Stimulated activated CD4-positive, alpha-beta T cell treated with anti-CD3 and anti-CD28 coated beads, Interleukin-2, amount 100 ng/mL, for 24 hours (primary cell): ENCODE measurements around the gene PRKAG2.

Experiments
- DNase-seq, 2 donors: peaks; one replicate each; pipeline ENCODE4 v3.0.0-alpha.2; 2020

Gene PRKAG2

DNA sequence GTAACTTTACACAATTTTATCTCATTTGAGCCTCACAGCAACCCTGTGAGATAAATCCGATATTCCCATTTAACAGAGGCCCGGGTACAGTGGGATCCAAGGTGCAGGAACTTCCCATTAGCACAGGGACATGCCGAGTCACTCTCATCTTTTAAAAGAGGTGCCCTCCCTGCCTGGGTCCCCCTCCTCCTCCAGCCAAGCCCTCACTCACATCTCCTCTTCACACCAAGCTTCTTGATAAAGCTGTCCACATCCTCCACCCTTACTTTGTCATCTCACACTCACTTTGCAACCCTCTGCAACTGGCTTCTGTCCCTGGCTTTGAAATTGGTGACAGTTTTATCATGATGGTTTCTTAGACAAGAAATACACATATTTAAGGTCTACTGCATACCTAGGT lies 212.6 kb downstream of the PRKAG2 start:
- DNase-seq, result no peak

DNA sequence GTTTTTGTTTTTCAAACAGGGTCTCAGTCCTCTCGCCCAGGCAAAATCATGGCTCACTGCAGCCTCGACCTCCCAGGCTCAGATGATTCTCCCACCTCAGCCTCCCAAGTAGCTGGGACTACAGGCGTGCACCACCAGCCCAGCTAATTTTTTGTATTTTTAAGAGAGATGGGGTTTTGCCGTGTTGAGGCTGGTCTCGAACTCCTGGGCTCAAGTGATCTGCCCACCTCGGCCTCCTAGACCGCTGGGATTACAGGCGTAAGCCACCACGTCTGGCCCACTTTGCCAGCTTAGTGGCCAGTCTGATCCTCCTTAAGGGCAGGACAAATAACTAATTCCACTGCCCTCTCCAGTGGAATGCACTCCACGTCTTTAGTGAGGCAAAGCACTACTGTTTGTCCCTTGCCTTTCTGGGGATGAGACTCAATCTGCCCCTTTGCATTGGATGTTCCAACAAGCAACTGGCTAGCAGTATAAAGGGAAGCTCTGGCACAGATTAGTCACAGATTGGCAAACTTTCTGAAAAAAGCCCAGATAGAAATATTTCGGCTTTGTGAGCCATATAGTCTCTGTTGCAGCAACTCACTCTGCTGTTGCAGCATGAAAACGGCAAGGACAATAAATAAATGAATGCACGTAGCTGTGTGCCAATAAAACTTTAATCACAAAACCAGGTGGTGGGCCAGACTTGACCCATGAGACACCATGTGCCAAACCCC lies 213.4 kb downstream of the PRKAG2 start:
- no peak for DNase-seq

DNA sequence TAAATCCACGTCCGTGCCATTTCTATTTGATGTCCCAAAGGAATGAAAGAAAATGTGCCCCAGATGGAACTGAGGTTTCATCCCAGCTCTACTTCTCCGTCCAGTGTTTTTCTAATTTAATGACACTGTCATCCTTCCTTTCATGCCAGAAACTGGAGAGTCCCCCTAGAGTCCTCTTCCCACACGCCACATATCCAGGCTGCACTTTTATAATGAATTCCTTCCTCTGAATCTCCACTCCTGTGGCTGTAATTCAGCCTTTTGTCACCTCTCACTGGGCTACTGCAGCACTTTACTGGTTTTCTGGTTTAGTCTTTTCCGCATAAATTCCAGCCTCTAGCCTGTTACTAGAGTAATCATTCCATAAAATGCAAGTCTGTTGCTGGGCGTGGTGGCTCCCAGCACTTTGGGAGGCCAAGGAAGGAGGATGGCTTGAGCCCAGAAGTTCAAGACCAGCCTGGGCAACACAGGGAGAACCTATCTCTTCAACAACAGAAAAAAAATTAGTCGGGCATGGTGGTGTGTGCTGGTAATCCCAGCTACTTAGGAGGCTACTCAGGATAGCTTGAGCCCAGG lies 214.6 kb downstream of the PRKAG2 start:
- DNase-seq, result no peak

DNA sequence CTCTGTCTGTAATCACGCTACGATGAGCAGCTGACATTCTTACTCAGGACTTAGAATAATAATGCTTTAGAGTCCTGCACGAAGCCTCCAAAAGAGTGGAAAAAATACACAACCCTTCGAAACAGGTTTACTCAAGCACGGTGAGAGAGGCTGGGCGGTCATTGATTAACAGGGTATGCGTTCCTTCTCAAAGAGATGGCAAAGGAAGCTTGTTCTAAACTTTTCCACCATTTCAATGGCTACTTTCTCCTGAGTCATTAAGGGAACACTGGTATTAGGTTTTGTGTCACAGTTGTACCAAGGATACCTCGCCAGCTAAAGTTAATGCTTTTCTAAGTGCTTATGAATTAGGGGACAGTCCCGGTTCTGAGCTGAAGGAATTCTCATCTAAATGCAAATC lies 215.3 kb downstream of the PRKAG2 start:
- no peak for DNase-seq

DNA sequence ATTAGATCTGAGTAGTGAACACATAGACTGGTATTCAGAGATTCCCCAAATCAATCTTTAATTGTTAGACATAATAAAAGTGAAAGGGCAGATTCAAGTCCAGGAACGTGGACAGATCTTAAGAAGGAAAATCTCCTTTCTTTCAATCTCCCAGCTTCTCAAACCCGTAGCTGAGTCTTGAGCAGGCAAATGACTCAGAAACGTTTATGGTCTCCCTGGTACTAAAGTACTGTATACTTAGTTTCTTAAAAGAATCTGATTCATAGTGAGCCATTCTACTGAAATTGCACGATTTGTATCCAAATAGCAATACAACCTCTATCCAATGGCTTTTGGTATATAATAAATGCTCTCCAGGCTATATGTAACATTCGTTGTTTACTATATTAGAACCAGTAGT lies 216.8 kb downstream of the PRKAG2 start:
- DNase-seq, result no peak

DNA sequence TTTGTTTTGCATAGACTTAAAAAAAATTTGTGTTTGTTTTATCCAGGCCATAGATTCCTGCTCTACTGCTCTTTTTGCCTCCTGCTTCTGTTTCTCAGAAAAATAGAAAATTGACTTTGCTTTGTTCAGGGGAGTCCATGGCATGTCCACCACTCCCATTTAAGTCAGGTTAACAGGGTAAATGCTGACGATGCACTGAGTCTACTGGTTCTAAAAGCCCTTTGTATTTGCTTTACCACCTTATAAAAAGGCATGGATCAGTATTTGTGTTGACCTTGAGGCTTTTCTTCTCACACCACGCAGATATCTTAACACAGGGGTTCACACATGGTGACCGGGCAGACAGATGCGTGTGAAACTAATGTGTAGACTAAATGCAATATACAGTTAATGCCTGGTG lies 217.7 kb downstream of the PRKAG2 start:
- no peak for DNase-seq

DNA sequence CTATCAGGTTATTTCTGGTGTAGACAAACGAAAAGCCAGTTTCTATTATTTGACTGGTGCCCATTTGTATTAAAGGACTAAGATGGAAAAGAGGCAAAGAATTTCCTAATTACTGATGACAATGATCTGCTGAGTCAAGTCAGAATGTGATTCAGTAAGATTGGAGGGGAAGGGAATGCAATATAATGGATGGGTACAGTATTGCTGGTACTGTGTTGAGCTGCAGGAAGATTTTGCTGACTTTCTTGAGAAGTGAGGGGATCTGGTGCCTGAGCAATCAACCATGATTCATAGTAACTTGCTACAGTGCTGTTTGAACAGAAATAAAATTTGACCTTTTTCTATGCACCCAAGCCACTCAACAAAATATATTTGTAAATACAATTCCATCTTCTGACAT lies 218.1 kb downstream of the PRKAG2 start:
- no peak for DNase-seq

DNA sequence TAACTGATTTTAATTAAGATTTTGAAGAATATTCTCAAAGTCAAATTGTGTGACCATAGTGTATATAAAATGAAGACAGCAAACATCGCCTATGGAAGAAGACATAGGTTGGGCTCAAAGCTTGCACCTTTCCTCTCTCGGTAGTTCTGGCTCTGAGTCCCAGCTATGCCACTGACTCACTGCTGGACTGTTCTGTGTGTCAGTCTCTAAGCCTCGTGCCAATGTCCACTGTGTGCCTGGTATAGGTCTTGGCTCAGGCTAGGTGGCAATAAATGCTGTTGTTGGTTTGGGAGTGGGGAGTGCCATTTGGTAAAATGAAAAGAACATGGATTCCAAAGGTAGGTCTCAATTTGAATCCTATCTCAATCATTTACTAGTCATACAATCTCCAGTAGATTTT lies 219.7 kb downstream of the PRKAG2 start:
- DNase-seq, result no peak

DNA sequence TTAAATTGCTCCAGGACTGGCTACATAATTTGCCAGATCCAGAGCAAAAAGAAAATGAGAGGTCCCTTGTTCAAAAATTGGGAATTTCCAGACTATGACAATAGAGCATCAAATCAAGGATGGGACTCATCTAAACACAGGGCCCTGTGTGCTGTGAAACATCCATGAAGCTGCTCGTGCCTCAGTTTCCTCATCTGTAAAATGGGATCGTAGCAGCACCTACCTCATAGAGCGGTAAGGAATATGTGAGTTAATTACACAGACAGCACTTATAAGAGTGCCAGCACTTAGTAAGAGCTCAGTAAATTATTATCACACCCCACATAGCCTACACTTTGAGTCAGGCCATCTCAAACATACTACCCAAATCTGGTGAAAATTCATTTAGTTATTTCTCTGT lies 221.4 kb downstream of the PRKAG2 start:
- no peak for DNase-seq

DNA sequence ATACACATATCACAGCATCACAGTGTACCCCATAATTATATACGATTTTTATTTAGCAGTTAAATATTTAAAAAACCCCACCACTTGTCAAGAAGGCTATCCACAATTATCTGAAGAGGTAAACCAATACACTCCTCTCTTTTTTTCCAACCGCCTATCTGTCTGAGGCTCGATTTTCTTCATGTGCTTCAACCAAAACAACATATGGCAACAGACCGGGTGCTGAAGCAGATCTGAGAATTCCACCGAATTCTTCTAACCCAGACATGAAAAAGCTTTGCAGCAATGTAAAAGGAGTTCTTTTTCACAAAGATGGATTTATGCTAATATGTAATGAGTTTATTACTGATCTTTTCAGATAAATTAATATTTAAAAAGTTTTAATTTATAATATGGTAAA lies 224.8 kb downstream of the PRKAG2 start:
- DNase-seq, result no peak

DNA sequence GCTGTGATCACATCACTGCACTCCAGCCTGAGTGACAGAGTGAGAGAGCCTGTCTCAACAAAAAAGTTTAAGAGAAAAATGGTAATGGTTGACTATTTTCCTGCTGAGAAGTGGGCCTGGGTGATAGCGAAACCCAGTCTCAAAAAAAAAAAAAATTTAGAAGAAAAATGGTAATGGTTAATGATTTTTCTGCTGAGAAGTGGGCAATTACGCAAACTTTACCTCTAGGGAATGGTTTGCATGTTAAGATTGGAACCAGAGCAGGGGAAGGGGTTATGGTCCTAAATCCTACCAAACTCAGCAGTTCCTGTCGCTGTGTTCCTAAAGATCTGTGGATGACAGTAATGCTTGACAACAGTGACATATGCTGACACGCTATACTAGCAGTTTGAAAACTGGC lies 226.8 kb downstream of the PRKAG2 start:
- DNase-seq, result no peak

DNA sequence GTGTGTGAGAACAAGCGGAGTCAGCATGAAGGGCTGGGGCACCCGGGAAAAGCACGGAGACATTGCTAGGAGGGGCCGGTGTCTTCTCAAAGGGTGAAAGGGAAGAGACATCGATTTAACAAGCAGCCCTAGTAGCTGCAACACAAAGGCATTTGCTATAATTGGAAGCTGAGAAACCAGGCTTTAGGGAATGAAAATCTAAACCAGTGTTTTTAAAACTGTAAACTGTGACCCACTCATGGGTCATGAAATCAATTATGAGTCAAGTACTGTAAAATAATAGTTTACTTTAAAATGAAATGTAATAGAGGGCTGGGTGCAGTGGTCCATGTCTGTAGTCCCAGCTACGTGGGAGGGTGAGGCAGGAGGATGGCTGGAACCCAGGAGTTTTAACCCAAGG lies 228.5 kb downstream of the PRKAG2 start:
- DNase-seq, result no peak

DNA sequence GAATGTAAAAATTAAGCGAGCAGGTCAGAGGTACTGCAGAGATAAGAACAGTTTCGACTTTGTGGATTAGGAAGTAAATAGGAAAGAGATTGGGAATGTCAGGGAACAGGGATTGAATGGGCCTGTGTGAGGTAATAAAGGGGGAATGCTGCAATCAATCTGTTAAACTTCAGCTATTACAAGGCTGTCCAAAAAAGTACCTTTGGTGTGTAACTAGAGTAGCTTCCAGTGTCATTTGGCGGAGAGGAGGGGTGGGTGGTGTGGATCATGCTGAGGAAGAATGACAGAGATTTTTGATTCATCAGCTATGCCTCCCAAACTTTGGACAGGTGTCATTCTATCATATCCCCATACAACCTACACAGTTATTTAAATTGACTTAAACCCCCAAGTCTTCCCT lies 229.0 kb downstream of the PRKAG2 start:
- DNase-seq, result no peak

DNA sequence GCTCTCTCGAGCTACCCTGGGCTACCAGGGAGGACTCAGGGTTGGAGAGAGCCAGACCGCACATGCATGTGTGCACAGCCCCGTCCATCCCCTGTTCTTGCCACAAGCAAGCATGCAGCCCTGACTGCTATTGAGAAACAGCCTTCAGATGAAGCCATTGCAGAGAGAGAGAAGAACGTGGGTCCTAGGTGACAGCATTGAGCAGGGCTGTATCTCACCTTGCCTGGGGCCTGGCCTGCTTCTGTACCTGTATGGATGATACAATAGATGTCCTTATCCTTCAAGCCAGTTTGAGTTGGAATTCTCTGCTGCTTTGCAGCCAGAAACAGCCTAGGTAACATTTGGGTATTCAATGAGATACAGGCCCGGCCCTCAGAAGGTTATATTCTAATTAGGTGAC lies 229.9 kb downstream of the PRKAG2 start:
- no peak for DNase-seq

DNA sequence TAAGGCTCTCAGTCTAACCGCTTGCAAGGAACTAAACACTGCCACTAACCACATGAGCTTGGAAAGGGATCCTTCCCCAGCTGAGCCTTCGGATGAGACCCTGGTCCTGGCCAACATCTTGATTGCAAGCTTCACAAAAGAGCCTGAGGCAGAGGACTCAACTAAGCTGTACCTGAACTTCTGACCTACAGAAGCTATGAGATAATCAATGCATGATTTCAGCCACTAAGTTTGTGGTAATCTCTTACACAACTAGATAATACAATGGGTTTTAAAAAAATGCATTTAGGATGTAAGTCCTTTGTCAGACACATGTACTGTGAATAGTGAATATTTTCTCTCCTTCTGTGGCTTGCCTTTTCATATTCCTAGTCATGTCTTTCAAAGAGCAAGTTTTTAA lies 231.6 kb downstream of the PRKAG2 start:
- DNase-seq, result no peak

DNA sequence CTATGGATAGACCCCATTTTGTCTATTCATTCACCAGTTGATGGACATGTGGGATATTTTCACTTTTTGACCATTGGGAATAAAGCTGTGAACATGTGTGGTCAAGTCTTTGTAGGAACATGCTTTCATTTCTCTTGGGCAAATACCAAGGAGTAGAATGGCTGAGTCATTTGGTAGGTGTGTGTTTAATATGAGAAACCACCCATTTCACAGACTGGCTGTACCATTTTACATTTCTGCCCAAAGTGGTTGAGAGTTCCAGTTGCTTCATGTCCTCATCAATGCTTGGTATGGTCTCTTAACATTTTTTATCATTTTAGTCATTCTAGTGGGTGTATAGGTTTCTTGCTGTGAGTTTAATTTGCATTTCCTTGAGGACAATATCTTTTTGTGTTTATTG lies 232.4 kb downstream of the PRKAG2 start:
- no peak for DNase-seq

DNA sequence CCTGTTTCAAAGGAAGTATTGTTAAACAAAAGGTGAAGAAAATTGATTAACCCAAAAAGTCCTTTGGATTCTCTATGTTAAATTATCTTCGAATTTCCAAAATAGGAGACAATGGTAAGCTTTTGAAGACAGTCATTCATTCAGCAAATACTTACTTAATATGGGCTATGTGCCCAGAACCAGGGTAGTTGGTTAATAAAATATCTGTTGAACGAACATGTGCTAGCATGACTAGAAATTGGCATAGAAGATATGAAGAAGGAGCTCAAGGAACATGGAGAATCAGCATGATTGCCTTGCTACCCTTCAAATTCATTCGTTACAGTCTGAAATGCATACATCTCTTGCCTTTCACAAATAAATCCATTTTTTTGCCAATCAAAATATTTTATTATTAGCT lies 234.2 kb downstream of the PRKAG2 start:
- no peak for DNase-seq

DNA sequence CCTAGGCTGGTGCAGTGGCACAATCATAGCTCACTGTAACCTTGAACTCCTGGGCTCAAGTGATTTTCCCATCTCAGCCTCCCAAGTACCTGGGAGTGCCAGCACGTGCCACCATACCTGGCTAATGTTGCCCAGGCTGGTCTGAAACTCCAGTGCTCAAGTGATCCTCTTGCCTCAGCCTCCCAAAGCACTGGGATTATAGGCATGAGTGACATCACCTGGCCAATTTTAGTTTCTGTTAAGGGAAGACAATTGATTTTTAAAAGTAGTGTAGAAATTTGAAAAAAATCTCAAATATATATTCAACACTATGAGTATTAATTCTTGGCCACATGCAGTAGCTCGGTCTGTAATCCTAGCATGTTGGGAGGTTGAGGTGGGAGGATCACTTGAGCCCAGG lies 235.3 kb downstream of the PRKAG2 start:
- DNase-seq, result no peak

DNA sequence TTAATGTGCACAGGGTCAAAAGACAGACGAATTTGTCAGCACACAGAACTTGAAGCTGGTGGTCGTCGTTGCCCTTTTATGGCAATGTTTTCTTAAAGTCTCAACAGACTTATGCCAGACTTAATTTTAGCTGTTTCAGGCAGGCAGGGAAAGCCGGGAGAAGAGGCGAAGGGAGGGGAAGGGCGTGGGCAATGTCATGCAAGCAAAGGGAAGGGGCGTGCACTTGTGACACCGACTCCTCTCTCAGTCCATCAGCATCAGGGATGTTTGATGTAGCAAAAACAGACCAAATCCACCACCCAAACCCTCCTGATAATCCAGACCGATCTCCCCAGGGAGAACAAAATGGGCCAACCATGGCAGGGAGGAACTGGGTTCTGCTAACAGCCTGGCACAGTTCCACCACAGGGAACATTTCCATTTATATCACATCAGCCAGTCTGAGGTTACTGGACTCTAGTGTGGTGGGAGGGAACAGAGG lies 239.1 kb downstream of the PRKAG2 start:
- no peak for DNase-seq

DNA sequence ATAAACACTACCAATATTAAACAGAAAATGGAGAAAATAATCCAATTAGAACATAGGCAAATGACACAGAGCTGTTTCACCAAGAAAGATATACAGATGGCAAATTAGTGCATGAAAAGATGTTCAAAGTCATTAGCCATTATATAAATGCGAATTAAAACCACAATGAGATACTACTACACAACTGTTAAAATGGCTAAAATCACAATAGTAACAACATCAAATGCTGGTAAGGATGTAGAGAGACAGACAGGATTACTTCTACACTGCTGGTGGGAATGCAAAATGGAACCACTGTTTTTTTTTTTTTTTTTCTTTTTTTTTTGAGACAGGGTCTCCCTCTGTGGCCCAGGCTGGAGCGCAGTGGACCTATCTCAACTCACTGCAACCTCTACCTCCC lies 242.3 kb downstream of the PRKAG2 start:
- no peak for DNase-seq

DNA sequence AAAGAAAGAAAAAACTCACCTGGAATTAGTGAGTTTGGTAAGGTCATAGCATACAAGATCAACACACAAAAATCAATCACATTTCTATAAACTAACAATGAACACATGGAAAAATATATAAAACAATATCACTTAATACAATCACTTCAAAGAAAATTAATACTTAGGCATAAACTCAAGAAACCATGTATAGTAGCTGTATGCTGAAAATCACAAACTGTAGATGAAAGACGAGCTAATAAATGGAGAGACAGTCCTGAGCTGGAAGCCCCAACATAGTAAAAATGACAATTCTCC lies 243.5 kb downstream of the PRKAG2 start:
- DNase-seq, result no peak

DNA sequence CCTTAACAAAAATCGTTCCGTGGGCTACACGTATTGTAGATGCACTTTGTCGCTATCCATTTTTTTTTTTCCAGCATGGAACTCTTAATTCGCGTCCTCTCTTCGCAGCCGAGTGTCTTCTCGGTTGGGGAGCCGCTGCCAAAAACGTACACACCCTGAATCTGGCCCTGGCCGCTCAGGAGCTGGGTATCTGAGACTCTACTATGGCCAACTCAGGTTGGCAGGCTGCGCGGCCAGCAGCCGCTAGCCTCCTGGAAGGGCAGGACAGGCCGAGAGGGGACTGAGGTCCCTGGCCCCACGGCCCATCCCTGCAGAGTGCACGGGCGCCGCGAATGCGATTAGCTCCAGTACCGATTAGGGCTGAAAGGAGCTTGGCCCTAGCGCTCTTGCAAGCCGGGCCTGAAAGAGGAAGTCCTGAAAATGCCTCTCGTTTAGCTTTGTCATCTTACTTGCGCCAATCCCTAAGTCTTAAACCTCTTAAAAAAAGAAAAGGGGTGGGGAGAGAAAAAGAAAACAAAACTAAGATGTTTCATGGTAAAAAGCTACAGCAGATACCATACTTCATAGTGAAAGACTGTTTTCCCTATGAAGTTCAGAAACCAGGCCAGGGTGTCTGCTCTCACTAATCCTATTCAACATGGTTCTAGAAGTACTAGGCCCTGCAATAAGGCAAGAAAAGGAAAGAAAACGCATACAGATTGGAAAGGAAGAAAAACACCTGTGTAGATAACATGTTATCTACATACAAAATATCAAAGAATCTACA lies 244.0 kb downstream of the PRKAG2 start:
- DNase-seq, result peak; percentile 53 to 65

DNA sequence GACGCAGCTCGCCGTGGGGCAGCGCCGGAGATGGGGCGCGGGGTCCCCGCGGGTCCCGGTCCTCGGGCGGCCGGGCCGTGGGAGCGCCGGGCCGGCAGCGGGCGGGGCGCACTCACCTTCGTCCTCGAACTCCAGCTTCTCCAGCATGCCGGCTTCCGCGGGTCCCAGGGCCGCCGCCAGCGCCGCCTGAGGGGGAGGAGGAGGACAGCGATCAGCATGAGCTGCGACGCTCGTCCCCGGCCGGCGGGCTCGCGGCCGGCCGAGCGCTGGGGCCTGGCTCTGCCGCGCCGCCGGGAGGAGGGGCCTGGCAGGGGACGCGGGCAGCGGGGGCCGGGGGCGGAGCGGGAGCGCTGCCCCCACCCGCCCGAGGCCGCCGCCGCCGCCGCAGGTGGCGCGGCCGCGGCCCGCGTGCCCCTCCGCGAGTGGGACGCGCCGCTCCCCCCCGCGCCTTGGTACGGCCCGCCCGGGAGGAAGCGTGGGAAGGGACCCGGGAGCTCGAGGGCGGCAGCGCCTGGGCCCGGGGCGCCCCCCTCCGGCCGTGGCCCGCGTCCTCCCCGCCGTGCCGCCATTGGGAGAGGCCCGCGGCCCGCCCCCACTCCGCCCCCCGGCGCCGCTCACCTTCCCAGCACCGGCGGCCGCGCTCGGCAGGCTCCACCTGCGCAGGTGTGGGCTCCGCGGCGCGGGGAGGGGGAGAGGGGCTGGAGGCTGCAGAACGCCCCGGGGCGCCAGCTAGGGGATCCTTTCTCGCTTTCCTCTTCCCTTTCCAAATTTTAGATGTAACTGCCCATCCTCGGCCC lies 244.8 kb downstream of the PRKAG2 start:
- DNase-seq, result peak; percentile 88 to 89

DNA sequence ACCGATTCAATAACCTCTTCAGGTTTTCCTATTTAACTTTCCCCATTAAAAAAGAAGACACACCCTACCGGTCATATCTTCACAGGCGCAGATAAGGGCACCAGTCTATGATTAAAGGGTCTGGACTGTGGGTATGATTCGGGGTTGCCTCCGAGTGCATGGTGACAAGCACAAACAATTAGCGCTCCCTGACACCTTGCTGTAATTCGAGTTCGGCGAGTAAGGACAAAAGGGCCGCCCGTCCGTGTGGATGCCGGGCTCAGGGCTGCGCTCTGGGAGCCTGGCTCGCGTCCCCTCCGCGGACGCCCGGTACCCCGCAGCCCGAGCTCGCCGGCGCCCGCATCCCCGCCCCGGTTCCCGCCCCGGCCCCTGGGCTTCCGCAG lies 245.4 kb downstream of the PRKAG2 start:
- DNase-seq, result peak in 1 of 2 donors; percentile 35
